Stimulated activated CD8-positive, alpha-beta memory T cell treated with anti-CD3 and anti-CD28 coated beads, Interleukin-4, amount 100 ng/mL, for 4 hours (primary cell): ENCODE data around the gene COBL.

Source experiments
- DNase-seq, 2 donors: peaks; one replicate each; pipeline ENCODE4 v3.0.0-alpha.2; 2020; ENCODE audit warnings: low read depth in 2 of 2, low spot score in 1 of 2

The COBL gene

GRCh38 chr7:51151455-51151854 lies 165.2 kb downstream of the COBL start:
- no peak for DNase-seq

GRCh38 chr7:51150193-51150592 lies 166.4 kb downstream of the COBL start:
- no peak for DNase-seq

DNA sequence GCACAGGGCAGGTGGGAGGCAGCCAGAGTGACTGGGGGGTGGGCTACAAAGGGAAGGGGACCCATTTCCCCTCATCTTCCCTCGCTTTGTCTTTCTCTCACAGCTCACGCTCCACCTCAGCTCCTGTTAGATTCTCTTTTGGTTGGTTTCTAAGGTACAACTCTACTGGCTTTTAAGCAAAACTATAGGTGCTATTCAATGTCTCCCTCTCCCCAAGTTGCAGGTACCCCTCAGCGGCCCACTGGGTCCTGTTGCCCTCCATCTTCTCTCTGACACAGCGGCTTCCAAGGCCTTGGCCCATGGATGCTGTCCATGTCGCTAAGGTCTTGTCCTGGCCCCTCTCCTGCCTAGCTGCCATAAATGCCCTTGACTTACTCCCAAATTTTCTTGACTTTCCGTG lies 168.4 kb downstream of the COBL start:
- DNase-seq, result no peak

DNA sequence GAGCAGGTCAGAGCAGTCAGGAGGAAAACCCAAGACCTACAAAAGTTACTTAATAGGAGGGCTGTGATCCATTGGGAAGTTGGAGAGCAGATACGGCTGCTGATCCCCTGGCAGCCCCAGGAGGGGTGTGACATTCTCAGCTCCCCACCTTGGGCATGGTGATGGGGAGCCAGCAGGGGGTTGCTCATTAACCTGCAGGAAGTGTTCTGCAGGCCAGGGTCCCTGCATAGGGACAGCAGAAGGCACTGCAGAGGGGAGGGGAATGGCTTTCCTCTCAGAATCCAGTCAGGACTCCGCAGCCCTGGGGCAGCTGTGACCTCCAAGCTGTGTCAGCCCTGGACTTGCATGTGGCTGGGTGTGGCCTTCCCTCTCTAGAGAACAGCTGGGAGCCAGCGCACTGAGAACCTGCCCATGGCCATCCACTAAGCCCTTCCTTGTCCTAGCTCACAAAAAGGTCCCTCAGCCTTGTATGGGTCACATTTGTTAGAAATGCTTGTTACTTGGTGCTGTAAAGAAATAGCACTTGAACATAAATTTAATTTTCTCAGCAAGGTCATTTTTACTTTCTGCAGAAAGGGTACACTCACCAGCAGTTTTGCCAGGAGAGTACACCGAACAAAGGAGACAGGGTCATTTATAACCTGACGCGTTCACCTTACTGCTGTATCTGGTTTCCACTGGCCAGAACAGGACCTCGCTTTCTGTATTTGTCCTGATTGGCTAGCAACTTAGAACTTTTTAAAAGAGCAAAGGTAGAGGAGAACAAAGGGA lies 169.6 kb downstream of the COBL start:
- DNase-seq, result no peak

DNA sequence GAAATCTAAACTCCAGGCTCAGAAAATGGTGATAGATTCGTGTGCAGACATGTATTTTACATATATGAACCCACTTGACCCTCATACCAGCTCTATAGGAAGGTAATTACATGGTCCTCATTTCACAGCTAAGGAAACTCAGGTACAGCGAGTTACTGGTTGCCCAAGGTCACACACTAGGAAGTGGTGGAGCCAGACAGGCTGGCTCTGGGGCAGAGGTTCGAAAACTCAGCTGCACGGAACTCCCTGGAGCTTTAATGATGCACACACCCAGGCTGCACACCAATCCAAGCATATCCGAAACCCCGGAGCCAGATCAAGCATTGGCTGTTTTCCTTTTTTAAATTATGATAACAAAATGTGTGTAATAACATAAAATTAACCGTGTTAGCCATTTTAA lies 172.4 kb downstream of the COBL start:
- DNase-seq, result no peak

GRCh38 chr7:51142741-51143385 lies 173.7 kb downstream of the COBL start:
- DNase-seq, result no peak

DNA sequence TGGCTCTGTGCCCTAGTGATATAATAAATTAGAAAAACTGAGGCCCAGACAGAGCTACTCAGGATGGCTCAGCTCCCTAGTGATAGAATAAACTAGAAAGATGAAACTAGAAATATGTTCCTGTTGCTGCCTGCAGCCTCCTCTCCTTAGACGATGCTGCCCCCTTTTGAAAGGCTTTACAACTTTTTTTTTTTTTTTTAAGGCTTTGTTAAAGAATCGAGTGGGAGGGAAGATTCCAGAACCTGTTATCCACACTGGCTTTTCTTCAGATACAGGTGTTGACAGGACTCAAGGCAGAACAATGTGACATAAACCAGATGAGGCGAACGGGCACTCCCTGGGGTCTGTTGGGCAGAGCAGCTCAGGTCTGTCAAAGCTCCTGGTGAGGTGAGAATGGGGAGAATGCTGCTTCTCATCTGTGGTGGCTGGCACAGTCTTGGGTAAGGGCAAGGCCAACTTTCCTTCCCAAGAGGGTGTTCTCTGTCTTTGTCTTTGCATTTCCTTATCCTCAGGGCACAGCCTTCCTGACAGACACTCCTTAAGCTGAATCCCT lies 175.1 kb downstream of the COBL start:
- DNase-seq, result no peak

DNA sequence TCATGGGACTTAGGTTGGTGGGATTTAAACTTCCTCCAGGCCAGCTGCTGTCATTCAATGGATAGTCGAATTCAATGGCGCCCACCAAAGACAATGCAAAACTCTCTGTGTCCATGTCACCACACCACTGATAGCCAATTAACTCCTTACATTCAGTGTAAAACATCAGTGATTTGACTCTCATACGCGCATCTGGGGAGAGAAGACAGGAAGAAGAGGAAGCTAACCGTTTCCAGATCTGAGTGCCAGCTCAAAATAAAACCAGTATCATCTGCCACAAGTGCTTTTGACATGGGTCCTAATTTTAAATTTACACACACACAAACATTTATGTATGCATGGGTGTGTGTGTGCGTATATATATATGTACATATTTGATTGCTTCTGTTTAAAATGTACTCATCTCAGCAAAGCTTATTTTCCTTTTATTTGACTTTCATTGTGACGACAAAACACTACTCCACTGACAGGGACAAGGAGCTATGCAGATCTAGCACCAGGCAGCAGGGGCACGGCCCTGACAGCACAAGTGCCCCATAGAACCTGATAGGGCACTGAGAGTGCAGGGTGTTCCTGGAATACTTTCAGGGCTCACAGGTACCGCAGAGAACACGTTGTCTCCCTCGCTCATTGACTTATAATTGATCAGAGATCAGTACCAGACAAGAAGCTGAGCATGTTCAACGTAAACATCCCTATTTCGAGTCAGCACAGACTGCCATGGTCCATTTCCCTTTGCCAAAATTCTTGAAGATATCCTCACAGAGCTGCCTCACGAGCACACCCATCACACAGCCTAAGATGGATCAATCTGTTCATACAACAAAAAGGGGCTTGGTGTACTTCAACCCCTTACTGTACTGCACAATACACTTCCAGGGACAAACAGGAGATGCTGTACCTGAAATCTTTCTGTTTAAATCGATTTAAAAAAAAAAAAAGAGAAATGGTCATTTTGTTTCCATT lies 176.1 kb downstream of the COBL start:
- DNase-seq, result no peak

GRCh38 chr7:51139796-51140195 lies 176.8 kb downstream of the COBL start:
- DNase-seq, result no peak

DNA sequence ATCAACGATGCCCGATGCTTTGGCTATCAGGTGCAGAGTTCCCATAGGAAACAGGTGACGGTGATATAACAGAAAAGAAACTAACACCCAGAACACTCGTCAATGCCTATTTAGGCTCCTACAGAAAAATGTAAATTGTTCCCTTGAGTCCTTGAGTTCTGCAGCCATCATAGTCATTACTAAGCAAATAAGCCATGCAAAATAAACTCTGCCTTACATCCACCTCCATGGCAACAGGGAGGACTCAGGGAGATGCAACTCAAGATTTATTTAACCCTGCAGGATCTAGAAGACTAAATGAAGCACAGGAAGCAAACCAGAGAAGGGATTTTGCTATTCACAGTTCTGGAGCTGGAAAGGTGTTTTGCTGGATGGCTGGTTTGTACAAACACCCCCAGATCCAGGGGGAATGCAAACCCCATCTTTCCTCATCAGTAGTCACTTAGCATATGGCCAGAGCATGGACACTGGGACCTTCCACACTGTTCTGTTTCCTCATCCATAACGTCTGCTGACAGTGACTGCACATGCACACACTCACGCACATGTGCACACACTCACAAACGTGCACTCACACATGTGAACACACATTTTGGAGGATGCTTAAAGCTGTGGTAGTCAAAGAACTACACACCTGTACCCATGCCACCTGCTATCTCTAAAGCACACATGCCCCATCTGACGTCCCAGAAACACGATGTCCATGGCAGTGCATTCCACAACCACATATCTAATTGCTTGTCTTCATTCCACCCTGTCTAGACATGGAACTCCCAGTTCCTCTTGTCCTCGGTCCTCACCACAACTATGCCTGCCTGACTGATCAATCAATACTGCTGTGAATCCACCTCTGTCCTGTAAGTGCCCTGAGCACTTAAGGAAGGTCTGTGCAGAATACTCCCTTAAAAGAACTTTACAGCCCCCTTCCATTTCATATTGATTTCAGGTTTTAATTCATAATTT lies 178.2 kb downstream of the COBL start:
- no peak for DNase-seq

DNA sequence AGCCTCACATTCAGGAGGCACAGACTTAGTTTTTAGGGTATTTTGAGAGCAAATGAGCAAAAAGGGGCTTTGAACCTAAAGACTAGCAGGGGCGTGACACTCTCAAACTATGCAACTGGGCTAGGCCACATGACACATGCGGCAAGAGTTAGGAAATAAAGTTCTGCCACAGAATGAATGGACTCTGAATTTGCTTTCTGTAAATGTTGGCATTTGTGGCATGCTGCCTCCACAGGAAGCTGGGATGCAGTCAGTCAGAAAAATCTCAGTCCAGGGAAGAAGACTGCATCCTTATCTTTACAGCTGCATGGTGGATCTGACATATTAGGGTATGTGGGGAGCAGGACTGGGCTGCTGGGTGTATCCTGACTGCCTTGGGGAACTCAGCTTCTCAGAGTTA lies 181.0 kb downstream of the COBL start:
- DNase-seq, result no peak

DNA sequence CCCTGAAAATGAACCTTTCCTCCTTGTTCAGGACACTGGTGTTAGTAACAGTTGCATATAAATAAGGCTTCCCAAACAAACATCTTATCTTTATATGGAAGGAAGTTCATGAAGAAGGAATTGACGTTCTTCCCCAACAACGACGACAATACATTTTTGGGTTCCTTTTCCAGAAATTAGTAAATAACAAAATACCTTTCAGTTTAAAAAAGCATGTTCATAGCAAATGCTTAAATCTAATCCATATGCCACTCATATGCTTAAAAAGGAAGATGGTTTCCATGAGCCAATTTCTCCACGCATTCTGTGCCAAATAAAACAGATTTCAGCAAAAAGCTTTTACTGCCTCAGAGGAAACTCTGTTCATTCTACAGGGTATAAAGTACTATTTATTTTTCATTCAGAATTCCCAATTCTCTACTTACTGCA lies 182.6 kb downstream of the COBL start:
- no peak for DNase-seq

- DNase-seq, result no peak
These were observed 183.9 kb downstream of the COBL start for GRCh38 chr7:51132661-51133060.

- no peak for DNase-seq
These were observed 186.8 kb downstream of the COBL start for GRCh38 chr7:51129527-51130472.

DNA sequence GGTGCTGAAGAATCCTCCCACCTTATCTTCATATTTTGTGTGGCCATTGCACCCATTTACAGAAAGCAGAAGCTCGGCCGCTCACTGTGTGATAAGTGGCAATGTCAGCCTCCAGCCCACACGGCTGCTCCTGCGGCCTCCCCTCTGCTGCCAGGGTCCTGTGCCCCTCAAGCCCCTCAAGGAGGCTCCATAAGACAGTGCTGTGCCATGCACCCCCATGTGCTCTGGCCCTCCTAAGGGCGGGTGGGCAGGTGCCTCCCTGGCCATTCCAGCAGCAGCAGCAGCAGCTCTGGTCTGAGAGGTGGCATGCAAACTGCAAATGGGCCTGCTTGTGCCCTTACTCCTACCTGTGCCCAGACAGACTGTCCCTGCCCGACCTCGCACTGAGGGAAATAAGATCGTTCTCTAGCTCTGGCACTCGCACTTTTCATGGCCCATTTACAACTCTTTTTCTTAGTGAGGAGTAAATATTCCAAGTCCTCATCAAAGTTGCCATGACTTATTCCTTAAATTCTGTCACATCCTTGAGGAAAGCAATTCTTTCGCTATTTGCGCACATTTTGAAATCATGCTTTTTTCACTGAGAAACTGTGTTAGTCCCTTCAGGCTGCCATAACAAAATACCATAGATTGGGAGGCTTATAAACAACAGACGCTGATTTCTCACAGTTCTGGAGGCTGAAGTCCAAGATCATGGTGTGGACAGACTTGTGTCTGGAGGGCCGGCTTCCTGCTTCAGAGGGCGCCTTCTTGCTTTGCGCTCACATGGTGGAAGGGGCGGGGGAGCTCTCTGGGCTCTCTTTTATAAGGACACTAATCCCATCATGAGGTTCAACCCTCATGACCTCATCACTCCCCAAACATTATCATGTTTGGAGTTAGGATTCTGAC lies 187.8 kb downstream of the COBL start:
- no peak for DNase-seq

- DNase-seq, result no peak
These were observed 189.0 kb downstream of the COBL start for GRCh38 chr7:51127618-51127904.

GRCh38 chr7:51126813-51127617 lies 189.6 kb downstream of the COBL start:
- no peak for DNase-seq

DNA sequence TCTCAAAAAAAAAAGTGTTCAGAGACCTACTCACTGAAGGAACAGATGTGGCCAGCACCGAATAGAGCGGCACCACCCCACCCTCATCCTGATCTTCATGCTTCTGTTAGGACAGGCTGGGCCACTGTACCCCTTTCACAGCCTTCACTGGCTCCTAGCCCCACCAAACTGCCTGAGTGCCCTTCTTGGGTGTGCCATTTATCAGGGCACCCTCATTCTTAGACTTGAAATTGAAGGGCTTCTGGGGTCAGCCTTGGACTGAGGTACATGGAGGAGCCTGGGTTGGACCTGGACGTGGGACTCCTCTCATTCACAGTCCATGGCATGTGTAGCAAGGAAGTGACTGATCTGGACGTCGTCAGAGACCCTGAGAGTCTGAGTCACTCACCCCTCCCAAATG lies 190.3 kb downstream of the COBL start:
- DNase-seq, result no peak
